Measurements from ENCODE around the gene INSIG1. TPM values are rescaled to one million over a fixed set of nuclear protein-coding genes. Genes with fewer than 3 reads are reported as not detected.

INSIG1 gene
- total RNA-seq, 3 donors from 2014 or later = 46.9 to 58.1 (median 47.9) TPM

- Mint-ChIP-seq H3K4me3 (no peak overlapping the region), H3K9me3 (no peaks in the 10 kb centered on the region), H3K4me1 (ENCODE audit: low read depth) (no peaks in the 10 kb centered on the region), H3K36me3 (ENCODE audit: insufficient read depth) (peaks cover 15% of the 10 kb centered on the region), H3K27me3 (ENCODE audit: low read depth) (no peaks in the 10 kb centered on the region)
- no peak for ATAC-seq
- no peak for DNase-seq
Observed at GRCh38 chr7:155312633-155313032, 15.0 kb downstream of the INSIG1 start.

DNA sequence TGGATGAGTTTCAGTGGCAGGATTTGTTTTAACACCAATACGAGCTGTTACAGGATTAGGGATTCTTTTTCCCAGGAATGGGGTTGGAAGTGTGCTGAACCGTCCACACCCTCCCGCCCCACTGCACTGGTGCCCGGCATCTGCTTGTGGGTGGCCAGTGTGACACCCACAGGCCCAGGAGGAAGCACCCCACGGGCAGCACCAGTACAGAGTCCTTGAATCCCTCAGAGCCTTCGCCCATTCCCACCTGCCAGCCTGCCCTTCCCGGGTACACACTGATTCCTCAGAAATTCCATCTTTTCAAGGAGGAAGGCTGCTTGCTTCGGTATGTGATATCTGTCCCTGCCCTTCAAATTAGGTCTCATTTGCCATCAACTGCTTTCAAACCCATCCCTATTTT is 15.4 kb downstream of the INSIG1 start:
- peaks cover 15% of the 10 kb centered on the region for H3K36me3 Mint-ChIP-seq (ENCODE audit: insufficient read depth)
- no peak for ATAC-seq
- no peaks in the 10 kb centered on the region for H3K27me3 Mint-ChIP-seq (ENCODE audit: low read depth)
- DNase-seq = no peak
- no peaks in the 10 kb centered on the region for H3K9me3 Mint-ChIP-seq
- no peaks in the 10 kb centered on the region for H3K4me1 Mint-ChIP-seq (ENCODE audit: low read depth)
- no peak overlapping the region for H3K4me3 Mint-ChIP-seq

DNA sequence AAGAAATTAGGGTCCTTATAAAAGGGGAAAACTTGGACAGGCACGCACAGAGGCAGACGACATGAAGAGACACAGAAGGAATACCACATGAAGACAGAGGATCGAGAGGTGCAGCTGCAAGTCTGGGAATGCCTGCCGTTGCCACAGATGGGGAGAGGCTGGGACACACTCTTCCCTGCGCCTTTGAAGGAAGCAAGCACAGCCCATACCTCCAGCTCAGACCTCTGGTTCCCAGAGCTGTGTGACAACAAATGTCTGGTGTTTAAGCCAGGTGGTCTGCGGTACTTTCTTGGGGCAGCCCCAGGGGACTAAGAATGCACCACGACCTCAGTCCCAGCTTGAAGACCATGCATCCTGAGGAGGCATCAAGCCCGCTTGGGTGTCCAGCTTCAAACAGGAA is 18.3 kb downstream of the INSIG1 start:
- Mint-ChIP-seq H3K27me3 (ENCODE audit: low read depth) (no peaks in the 10 kb centered on the region), H3K9me3 (no peaks in the 10 kb centered on the region), H3K36me3 (ENCODE audit: insufficient read depth) (no peaks in the 10 kb centered on the region), H3K4me3 (no peak overlapping the region), H3K4me1 (ENCODE audit: low read depth) (no peaks in the 10 kb centered on the region)
- DNase-seq = no peak
- no peak for ATAC-seq

DNA sequence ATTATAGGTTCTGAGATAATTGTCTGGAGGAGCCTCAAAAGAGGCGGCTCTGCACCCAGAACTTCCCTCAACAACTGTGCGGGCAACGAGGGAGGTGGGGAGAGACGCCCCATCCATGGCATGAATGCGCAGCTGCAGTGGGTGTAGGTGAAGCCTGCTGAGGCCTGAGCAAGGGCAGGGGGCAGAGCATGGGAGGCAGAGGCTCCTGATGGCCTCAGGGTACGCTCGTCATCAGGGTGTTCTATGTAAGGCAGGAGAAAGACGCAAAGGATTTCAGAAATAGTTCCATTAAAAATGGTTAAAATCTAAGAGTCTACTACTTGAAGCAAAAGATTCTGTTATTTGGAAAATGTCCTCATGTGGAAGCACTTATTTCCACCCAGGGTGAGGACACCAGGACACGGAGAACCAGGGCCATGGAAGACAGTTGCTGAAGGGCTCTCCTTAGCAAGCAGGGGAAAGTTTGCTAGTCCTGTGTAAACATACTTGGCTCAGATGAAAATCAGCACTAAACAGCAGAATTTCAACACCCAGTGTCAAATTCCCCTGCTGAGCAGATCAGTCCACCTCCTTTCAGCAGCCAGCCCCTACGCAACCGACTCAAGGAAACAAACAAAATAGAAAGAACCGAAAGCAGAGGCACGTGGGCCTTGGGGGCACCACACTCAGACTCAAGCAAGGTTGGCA is 18.9 kb downstream of the INSIG1 start:
- DNase-seq (no peak), ATAC-seq (no peak)
- Mint-ChIP-seq H3K9me3 (no peaks in the 10 kb centered on the region), H3K27me3 (ENCODE audit: low read depth) (peaks cover 2% of the 10 kb centered on the region), H3K4me3 (no peak overlapping the region), H3K4me1 (ENCODE audit: low read depth) (no peaks in the 10 kb centered on the region), H3K36me3 (ENCODE audit: insufficient read depth) (no peaks in the 10 kb centered on the region)

GRCh38 chr7:155317114-155317434 is 19.4 kb downstream of the INSIG1 start:
- H3K36me3 Mint-ChIP-seq (ENCODE audit: insufficient read depth) = no peaks in the 10 kb centered on the region
- no peaks in the 10 kb centered on the region for H3K4me1 Mint-ChIP-seq (ENCODE audit: low read depth)
- H3K9me3 Mint-ChIP-seq = no peaks in the 10 kb centered on the region
- DNase-seq (no peak), ATAC-seq (no peak)
- no peak overlapping the region for H3K4me3 Mint-ChIP-seq
- peaks cover 4% of the 10 kb centered on the region for H3K27me3 Mint-ChIP-seq (ENCODE audit: low read depth)

DNA sequence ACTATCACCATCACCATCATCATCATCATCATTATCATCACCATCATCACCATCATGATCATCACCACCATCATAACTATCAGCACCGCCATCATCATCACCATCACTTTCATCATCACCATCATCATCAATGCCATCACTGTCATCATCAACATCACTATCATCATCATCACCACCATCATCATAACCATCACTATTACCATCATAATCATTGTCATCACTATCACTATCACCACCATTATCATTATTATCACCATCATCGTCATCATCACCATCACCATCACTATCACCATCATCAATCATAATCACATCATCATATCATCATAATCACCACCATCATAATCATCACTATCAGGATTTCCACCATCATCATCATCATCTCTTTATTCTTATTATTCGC is 20.6 kb downstream of the INSIG1 start:
- DNase-seq = no peak
- no peak for ATAC-seq
- Mint-ChIP-seq H3K4me3 (no peak overlapping the region), H3K9me3 (peaks cover 2% of the 10 kb centered on the region), H3K4me1 (ENCODE audit: low read depth) (no peaks in the 10 kb centered on the region), H3K27me3 (ENCODE audit: low read depth) (peaks cover 4% of the 10 kb centered on the region), H3K36me3 (ENCODE audit: insufficient read depth) (no peaks in the 10 kb centered on the region)

- no peak for ATAC-seq
- Mint-ChIP-seq H3K4me3 (no peak overlapping the region), H3K4me1 (ENCODE audit: low read depth) (no peaks in the 10 kb centered on the region), H3K36me3 (ENCODE audit: insufficient read depth) (no peaks in the 10 kb centered on the region), H3K9me3 (peaks cover 7% of the 10 kb centered on the region), H3K27me3 (ENCODE audit: low read depth) (peaks cover 6% of the 10 kb centered on the region)
- DNase-seq = no peak
Observed at GRCh38 chr7:155322530-155322929, 24.9 kb downstream of the INSIG1 start.

GRCh38 chr7:155323001-155323638 is 25.4 kb downstream of the INSIG1 start:
- Mint-ChIP-seq H3K9me3 (peaks cover 7% of the 10 kb centered on the region), H3K36me3 (ENCODE audit: insufficient read depth) (no peaks in the 10 kb centered on the region), H3K4me3 (no peak overlapping the region), H3K4me1 (ENCODE audit: low read depth) (no peaks in the 10 kb centered on the region), H3K27me3 (ENCODE audit: low read depth) (peaks cover 6% of the 10 kb centered on the region)
- ATAC-seq (no peak), DNase-seq (no peak)

DNA sequence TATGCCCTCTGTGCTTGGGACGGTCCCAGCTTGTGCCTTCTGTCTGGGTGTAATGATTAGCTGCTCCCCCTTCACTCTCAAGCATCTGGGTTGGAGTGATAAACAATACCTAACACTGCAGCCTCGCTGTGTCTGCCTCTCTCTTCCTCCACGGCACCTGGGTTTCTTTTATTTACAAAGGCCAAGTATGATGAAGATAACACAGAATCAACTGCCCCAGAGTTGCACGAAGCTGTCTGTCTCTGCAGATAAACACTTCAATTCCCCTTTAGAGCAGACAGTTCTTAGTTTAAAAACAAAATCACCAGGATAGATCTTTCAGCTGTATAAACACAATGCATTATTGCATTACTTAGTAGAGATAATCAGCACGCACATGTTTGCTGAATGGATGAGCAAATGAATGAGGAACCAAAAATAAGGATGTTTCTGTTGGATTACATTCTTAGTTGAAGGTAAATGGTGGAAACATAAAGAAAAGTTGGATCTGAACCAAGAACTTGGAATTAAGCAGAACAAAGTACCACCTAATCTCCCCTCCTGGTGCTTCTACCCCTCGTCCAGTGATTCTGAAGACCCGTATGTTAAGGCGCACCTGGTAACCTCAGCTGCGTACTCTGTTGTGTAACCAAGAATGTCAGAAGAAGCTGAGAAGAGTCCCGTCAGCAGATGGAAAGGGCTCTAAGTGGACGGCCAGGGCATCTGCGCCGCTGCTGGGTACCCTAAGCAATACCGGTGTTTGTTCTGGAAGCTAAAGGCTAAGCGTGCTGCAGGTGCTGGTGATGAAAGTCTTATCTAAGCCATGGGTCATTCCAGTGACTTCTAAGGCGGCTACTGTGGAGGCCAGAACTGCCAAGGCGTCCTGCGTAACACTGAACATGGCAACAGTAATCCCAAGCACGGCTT is 26.6 kb downstream of the INSIG1 start:
- peaks cover 7% of the 10 kb centered on the region for H3K9me3 Mint-ChIP-seq
- ATAC-seq (no peak), DNase-seq (no peak)
- H3K27me3 Mint-ChIP-seq (ENCODE audit: low read depth) = peaks cover 6% of the 10 kb centered on the region
- H3K4me1 Mint-ChIP-seq (ENCODE audit: low read depth) = no peaks in the 10 kb centered on the region
- H3K4me3 Mint-ChIP-seq = no peak overlapping the region
- no peaks in the 10 kb centered on the region for H3K36me3 Mint-ChIP-seq (ENCODE audit: insufficient read depth)

- ATAC-seq (no peak), DNase-seq (no peak)
- peaks cover 6% of the 10 kb centered on the region for H3K27me3 Mint-ChIP-seq (ENCODE audit: low read depth)
- H3K9me3 Mint-ChIP-seq = peaks cover 7% of the 10 kb centered on the region
- H3K36me3 Mint-ChIP-seq (ENCODE audit: insufficient read depth) = no peaks in the 10 kb centered on the region
- H3K4me3 Mint-ChIP-seq = no peak overlapping the region
- no peaks in the 10 kb centered on the region for H3K4me1 Mint-ChIP-seq (ENCODE audit: low read depth)
Observed at GRCh38 chr7:155324918-155325235, 27.2 kb downstream of the INSIG1 start.

DNA sequence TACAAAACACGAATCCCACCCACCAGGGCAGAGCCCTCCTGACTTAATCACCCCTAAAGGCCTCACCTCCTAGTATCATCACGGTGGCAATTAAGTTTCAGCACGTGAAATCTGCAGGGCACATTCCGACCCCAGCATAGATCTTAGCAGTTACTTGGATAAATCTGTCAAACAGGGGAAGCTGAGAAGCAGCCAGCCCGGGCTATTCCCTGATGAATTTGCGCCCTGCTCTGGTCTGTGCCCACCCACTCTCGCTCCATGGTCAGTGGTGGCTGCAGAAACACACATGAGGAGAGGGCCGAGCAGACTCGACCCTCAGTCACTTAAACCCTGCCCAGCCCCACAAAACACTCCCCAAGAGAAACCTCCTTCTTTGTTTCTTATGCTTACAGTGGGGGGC is 28.7 kb downstream of the INSIG1 start:
- H3K36me3 Mint-ChIP-seq (ENCODE audit: insufficient read depth) = no peaks in the 10 kb centered on the region
- peaks cover 7% of the 10 kb centered on the region for H3K9me3 Mint-ChIP-seq
- no peaks in the 10 kb centered on the region for H3K4me1 Mint-ChIP-seq (ENCODE audit: low read depth)
- no peak overlapping the region for H3K4me3 Mint-ChIP-seq
- DNase-seq (no peak), ATAC-seq (no peak)
- H3K27me3 Mint-ChIP-seq (ENCODE audit: low read depth) = peaks cover 6% of the 10 kb centered on the region

- Mint-ChIP-seq H3K36me3 (ENCODE audit: insufficient read depth) (no peaks in the 10 kb centered on the region), H3K27me3 (ENCODE audit: low read depth) (peaks cover 2% of the 10 kb centered on the region), H3K9me3 (peaks cover 7% of the 10 kb centered on the region), H3K4me1 (ENCODE audit: low read depth) (no peaks in the 10 kb centered on the region), H3K4me3 (no peak overlapping the region)
- ATAC-seq (no peak), DNase-seq (no peak)
Observed at GRCh38 chr7:155327590-155328320, 30.1 kb downstream of the INSIG1 start.

- H3K36me3 Mint-ChIP-seq (ENCODE audit: insufficient read depth) = no peaks in the 10 kb centered on the region
- H3K27me3 Mint-ChIP-seq (ENCODE audit: low read depth) = peaks cover 2% of the 10 kb centered on the region
- no peak overlapping the region for H3K4me3 Mint-ChIP-seq
- no peaks in the 10 kb centered on the region for H3K4me1 Mint-ChIP-seq (ENCODE audit: low read depth)
- no peak for DNase-seq
- ATAC-seq = no peak
- H3K9me3 Mint-ChIP-seq = no peaks in the 10 kb centered on the region
Observed at GRCh38 chr7:155329225-155329624, 31.5 kb downstream of the INSIG1 start.

DNA sequence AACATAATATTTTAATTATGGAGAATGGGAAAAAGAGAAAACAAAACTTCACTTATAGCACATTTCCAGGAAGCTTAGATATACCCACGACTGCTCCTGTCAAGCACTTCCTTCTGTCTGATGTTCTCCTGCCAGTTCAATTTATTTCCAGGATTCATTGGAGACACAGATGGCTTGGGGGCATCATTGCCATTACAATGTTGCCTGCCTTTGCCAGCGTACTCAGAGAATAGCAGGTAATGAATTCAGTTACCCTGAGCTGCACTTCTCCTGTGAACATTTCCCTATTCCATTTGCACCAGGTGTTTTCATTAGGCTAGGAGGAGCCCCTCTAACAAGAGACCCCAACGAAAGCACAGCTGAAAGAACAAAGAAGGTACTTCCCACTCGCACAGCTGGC is 33.7 kb downstream of the INSIG1 start:
- H3K4me1 Mint-ChIP-seq (ENCODE audit: low read depth) = no peaks in the 10 kb centered on the region
- H3K4me3 Mint-ChIP-seq = no peak overlapping the region
- H3K27me3 Mint-ChIP-seq (ENCODE audit: low read depth) = no peaks in the 10 kb centered on the region
- no peaks in the 10 kb centered on the region for H3K9me3 Mint-ChIP-seq
- ATAC-seq (no peak), DNase-seq (no peak)
- no peaks in the 10 kb centered on the region for H3K36me3 Mint-ChIP-seq (ENCODE audit: insufficient read depth)
